Measurements from ENCODE around the gene ENOSF1.
A peak's percentile ranks its signal among the peaks of the same experiment; 100 is the strongest.

DNA sequence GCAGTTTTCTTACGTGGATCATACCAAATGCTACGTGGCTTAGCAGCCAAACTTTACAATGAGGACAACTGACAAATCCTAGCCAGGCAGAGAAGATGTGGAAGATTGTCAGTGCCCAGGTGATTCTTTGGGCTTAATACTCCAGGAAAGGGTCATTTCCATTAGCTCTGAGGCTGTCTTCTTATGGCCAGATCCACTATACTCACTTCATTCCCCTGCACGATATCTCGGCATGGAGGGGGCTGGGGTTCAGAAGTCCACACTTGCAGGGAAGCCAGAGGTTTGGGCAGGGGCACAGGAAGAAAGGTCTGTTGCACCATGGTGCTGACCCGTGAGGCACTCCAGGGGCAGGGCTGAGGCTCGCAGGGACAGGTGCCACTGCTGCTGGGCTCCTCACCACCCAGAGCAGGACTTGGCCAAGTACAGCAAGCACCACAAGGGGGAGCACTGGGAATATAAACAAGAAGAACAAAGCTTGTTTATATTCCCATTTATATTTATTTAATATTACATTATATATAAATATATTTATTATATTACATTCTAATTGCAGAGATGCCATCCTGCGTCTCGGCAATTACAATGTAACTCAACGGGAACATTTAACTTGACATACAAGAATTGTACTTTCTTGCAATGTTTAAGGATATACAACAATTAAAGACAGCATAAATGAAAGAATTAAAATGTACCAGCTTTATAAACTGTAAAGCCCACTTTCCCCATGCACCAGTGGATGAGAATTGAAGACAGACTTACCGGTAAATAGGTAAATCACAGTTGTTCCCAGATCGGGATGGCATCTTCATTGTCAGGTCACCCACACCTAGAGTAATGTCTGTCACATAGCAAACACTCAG lies 88.4 kb downstream of the ENOSF1 start:
- TF ChIP-seq, protein P1, sequence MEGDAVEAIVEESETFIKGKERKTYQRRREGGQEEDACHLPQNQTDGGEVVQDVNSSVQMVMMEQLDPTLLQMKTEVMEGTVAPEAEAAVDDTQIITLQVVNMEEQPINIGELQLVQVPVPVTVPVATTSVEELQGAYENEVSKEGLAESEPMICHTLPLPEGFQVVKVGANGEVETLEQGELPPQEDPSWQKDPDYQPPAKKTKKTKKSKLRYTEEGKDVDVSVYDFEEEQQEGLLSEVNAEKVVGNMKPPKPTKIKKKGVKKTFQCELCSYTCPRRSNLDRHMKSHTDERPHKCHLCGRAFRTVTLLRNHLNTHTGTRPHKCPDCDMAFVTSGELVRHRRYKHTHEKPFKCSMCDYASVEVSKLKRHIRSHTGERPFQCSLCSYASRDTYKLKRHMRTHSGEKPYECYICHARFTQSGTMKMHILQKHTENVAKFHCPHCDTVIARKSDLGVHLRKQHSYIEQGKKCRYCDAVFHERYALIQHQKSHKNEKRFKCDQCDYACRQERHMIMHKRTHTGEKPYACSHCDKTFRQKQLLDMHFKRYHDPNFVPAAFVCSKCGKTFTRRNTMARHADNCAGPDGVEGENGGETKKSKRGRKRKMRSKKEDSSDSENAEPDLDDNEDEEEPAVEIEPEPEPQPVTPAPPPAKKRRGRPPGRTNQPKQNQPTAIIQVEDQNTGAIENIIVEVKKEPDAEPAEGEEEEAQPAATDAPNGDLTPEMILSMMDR (IDR thresholded peaks at IDR 0.05), result peak; percentile 52 to 73 (median 67)
- TF ChIP-seq POLR2AphosphoS5 (IDR thresholded peaks at IDR 0.05), result no peak
- TF ChIP-seq EP300 (IDR thresholded peaks at IDR 0.05; ENCODE audit: low read depth), result no peak
- no peak for TF ChIP-seq POLR2A (IDR thresholded peaks at IDR 0.05)

All from transverse colon (tissue), 4 donors.